Activated naive CD8-positive, alpha-beta T cell treated with anti-CD3 and anti-CD28 coated beads for 36 hours (primary cell): Measurements from ENCODE around the gene PXDN. TPM values are rescaled to one million over a fixed set of nuclear protein-coding genes. Genes with fewer than 3 reads are reported as not detected.
"Not testable (repeated sequence)": the region's sequence is repeated elsewhere in the genome, so short reads cannot be mapped to it uniquely, and the experiment has no call there.

Source experiments
- DNase-seq: peaks from one replicate; pipeline ENCODE4 v3.0.0; 2021
- H3K27ac Mint-ChIP-seq: one replicate; pipeline ENCODE4 v1.8.0; 2022; ENCODE audit warnings: mild to moderate bottlenecking, moderate library complexity, mixed read lengths
- H3K27me3 Mint-ChIP-seq: one replicate; pipeline ENCODE4 v1.8.0; 2022; ENCODE audit warnings: mild to moderate bottlenecking, mixed read lengths
- H3K36me3 Mint-ChIP-seq: one replicate; pipeline ENCODE4 v1.8.0; 2021; ENCODE audit warnings: mild to moderate bottlenecking, mixed read lengths
- H3K4me1 Mint-ChIP-seq: one replicate; pipeline ENCODE4 v1.8.0; 2021; ENCODE audit warnings: mixed read lengths
- H3K4me3 Mint-ChIP-seq: one replicate; pipeline ENCODE4 v1.8.0; 2022; ENCODE audit warnings: mild to moderate bottlenecking, moderate library complexity, mixed read lengths
- H3K9me3 Mint-ChIP-seq: one replicate; pipeline ENCODE4 v1.8.0; 2022; ENCODE audit warnings: mixed read lengths
- total RNA-seq, 2 experiments: library from RNA; stranded (reverse); gene quantifications; one replicate each; pipeline ENCODE4 v1.2.3, GENCODE V29; 2021

Gene PXDN
- total RNA-seq, 2 experiments from 2014 or later = 1.8 to 2.1 TPM

GRCh38 chr2:1742681-1743395 lies 1.5 kb downstream of the PXDN start:
- Mint-ChIP-seq H3K27me3 (peaks cover 56% of the 10 kb centered on the region), H3K4me1 (peaks cover 6% of the 10 kb centered on the region), H3K36me3 (no peaks in the 10 kb centered on the region), H3K27ac (peak overlapping the region; percentile 25), H3K4me3 (peak overlapping the region; percentile 76), H3K9me3 (no peaks in the 10 kb centered on the region)
- DNase-seq = peak; percentile 39

DNA sequence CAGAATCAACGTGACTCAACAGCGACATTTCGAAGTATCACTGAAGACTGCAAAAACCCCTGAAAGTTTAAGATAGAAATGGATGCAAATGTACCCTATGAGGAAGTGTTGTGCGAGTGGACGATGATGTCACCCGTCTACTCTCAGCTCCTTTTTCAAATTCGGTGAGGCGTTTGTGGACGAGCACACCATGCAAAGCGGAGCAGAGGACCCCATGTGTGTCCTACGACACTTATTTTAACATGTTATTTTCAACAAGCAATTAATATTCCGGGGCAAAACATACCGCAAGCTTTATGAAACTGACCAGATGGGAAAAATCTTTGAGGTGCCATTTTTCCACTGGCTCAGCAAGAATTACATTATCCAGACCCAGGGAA lies 2.0 kb downstream of the PXDN start:
- H3K27me3 Mint-ChIP-seq = peaks cover 51% of the 10 kb centered on the region
- peak overlapping the region; percentile 47 for H3K4me3 Mint-ChIP-seq
- H3K27ac Mint-ChIP-seq = no peak overlapping the region
- peaks cover 6% of the 10 kb centered on the region for H3K4me1 Mint-ChIP-seq
- no peaks in the 10 kb centered on the region for H3K9me3 Mint-ChIP-seq
- H3K36me3 Mint-ChIP-seq = no peaks in the 10 kb centered on the region
- DNase-seq = no peak

GRCh38 chr2:1741851-1742250 lies 2.5 kb downstream of the PXDN start:
- Mint-ChIP-seq H3K36me3 (no peaks in the 10 kb centered on the region), H3K27me3 (peaks cover 46% of the 10 kb centered on the region), H3K4me3 (no peak overlapping the region), H3K9me3 (no peaks in the 10 kb centered on the region), H3K27ac (no peak overlapping the region), H3K4me1 (peaks cover 6% of the 10 kb centered on the region)
- no peak for DNase-seq

GRCh38 chr2:1740716-1741589 lies 3.4 kb downstream of the PXDN start:
- peaks cover 37% of the 10 kb centered on the region for H3K27me3 Mint-ChIP-seq
- no peak overlapping the region for H3K4me3 Mint-ChIP-seq
- peaks cover 6% of the 10 kb centered on the region for H3K4me1 Mint-ChIP-seq
- H3K27ac Mint-ChIP-seq = no peak overlapping the region
- no peak for DNase-seq
- no peaks in the 10 kb centered on the region for H3K36me3 Mint-ChIP-seq
- no peaks in the 10 kb centered on the region for H3K9me3 Mint-ChIP-seq

DNA sequence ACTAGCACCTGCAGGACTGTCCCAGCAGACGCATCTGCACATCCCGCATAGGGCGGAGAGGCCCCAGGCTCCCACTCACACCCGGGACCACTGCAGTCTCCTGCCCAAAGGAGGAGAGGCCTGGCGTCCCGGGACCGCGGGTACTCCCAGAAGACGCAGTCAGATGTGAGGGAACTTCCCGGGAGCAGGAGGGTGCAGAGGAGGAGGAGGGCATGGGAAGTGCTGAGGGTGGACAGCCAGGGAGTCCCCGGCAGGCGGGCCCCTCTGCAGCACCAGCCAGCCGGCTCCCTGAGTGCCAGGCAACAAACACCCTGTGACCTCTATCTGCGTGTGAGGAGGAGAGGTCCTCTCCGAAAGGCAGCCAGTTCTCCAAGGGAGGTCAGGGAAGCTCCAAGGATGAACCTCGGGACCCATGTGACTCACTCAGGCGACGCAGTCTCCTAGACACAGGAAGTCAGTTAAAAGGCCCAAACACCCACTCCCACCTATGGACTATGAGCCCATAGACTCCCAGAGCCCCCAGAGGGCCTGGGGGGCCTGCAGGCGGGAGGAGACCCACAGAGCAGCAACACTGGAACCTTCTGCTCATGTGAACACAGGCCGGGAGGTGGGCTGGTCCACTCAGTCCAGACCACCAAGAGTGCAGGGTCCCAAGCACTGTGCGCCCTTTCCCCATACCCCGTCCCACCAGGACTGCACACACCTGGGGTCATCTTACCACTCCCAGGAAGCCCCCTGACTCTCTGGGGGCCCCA lies 4.2 kb downstream of the PXDN start:
- Mint-ChIP-seq H3K36me3 (no peaks in the 10 kb centered on the region), H3K9me3 (no peaks in the 10 kb centered on the region), H3K4me3 (no peak overlapping the region), H3K4me1 (peaks cover 6% of the 10 kb centered on the region), H3K27ac (no peak overlapping the region), H3K27me3 (peaks cover 29% of the 10 kb centered on the region)
- DNase-seq = no peak

DNA sequence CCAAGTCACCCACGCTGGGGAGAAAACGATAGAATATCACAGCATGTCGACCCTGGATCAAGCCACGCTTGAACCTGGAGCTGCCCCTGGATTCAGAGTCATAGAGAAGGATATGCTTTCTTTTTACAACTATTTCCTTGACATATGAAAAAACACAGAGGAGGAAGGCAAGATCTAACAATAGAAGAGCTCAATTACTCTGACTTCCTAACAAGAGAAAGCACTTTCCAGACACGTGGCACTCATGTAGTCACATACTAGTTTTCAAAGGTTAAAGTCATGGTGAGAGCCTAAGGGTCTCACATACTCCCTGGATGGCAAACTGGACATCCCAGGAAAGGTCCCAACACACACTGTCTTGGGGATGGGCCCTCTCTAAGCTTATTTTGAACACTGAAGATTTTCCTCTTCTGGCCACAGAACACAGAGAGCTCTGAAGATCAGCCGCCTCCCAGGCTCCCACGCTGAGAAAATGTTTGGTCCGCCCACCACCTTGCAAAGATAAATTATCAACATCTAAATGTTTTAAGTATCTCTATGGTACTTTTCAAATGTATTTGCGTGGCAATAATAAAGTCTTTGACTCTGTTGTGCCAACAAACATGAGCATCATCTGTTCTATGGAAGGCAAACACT lies 4.9 kb downstream of the PXDN start:
- Mint-ChIP-seq H3K4me3 (no peak overlapping the region), H3K27ac (no peak overlapping the region), H3K4me1 (peaks cover 4% of the 10 kb centered on the region), H3K27me3 (peaks cover 23% of the 10 kb centered on the region), H3K9me3 (no peaks in the 10 kb centered on the region), H3K36me3 (no peaks in the 10 kb centered on the region)
- DNase-seq = no peak

DNA sequence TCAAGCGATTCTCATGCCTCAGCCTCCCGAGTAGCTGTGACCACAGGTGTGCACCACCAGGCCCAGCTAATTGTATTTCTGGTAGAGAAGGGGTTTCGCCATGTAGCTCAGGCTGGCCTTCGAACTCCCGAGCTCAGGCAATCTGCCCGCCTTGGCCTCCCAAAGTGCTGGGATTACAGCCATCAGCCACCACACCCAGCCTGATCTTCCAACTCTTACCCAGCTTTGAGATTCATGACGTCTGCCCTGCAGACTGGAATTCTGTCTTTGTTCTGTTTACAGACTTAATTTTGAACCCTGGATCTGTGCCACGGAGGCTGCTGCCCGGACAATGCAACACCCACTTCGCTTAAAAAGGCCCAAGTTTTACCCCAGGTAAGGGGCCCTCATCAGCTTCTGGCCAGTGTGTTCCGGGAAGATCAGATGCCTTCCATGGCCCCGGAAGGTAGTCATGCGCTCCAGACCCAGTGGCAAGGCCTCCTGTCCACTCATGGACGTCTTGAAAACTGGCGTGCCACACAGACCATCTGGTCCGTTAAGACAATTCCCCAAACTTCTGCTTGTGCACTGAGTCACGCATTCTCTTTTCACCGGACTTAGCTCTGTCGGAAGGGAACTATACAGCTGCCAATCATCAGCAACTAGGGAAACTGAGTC lies 5.5 kb downstream of the PXDN start:
- Mint-ChIP-seq H3K9me3 (no peaks in the 10 kb centered on the region), H3K4me1 (peaks cover 4% of the 10 kb centered on the region), H3K27me3 (peaks cover 23% of the 10 kb centered on the region), H3K36me3 (no peaks in the 10 kb centered on the region), H3K4me3 (no peak overlapping the region), H3K27ac (no peak overlapping the region)
- no peak for DNase-seq

GRCh38 chr2:1738163-1738562 lies 6.2 kb downstream of the PXDN start:
- Mint-ChIP-seq H3K4me1 (peaks cover 4% of the 10 kb centered on the region), H3K27me3 (peaks cover 23% of the 10 kb centered on the region), H3K27ac (no peak overlapping the region), H3K9me3 (no peaks in the 10 kb centered on the region), H3K4me3 (no peak overlapping the region), H3K36me3 (no peaks in the 10 kb centered on the region)
- no peak for DNase-seq

- no peaks in the 10 kb centered on the region for H3K36me3 Mint-ChIP-seq
- H3K4me3 Mint-ChIP-seq = no peak overlapping the region
- H3K27ac Mint-ChIP-seq = no peak overlapping the region
- no peaks in the 10 kb centered on the region for H3K9me3 Mint-ChIP-seq
- H3K4me1 Mint-ChIP-seq = no peaks in the 10 kb centered on the region
- no peak for DNase-seq
- peaks cover 12% of the 10 kb centered on the region for H3K27me3 Mint-ChIP-seq
These were observed 7.3 kb downstream of the PXDN start for GRCh38 chr2:1736997-1737480.

GRCh38 chr2:1736045-1736444 lies 8.3 kb downstream of the PXDN start:
- no peak for DNase-seq
- Mint-ChIP-seq H3K27ac (no peak overlapping the region), H3K4me1 (no peaks in the 10 kb centered on the region), H3K27me3 (peaks cover 4% of the 10 kb centered on the region), H3K36me3 (no peaks in the 10 kb centered on the region), H3K9me3 (no peaks in the 10 kb centered on the region), H3K4me3 (no peak overlapping the region)

- H3K4me3 Mint-ChIP-seq, H3K27me3 Mint-ChIP-seq, DNase-seq, H3K27ac Mint-ChIP-seq, H3K36me3 Mint-ChIP-seq, H3K4me1 Mint-ChIP-seq, H3K9me3 Mint-ChIP-seq: not testable (repeated sequence)
These were observed 11.0 kb downstream of the PXDN start for GRCh38 chr2:1733298-1733697.

- no peak overlapping the region for H3K27ac Mint-ChIP-seq
- no peaks in the 10 kb centered on the region for H3K9me3 Mint-ChIP-seq
- no peak overlapping the region for H3K4me3 Mint-ChIP-seq
- H3K4me1 Mint-ChIP-seq = no peaks in the 10 kb centered on the region
- DNase-seq = no peak
- no peaks in the 10 kb centered on the region for H3K36me3 Mint-ChIP-seq
- H3K27me3 Mint-ChIP-seq = no peaks in the 10 kb centered on the region
These were observed 12.1 kb downstream of the PXDN start for GRCh38 chr2:1731963-1732768.

DNA sequence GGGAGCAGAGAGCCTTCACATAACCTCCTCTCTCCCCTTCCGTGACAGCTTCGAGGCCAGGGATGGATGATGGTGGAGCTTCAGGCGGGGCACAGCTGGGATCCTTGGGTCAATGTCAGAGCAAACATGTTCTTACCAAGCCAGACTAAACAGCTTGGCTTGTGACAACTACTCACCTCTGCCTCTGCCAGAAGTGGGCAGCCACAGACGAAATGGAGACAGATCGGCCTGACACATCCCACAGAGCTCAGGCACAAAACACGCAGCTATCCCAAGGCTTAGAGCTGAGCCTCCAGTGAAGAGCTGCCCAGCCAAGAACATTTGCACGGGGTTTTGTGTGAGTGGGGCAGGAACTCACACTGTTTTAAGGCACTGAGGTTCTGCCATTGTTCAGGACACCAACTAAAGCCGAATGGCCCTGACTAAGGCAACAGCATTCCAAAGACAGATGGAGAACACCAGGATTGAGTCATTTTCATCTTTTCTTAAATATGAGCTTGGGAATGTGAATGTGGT lies 12.8 kb downstream of the PXDN start:
- no peak for DNase-seq
- Mint-ChIP-seq H3K9me3 (no peaks in the 10 kb centered on the region), H3K36me3 (no peaks in the 10 kb centered on the region), H3K27me3 (no peaks in the 10 kb centered on the region), H3K4me3 (no peak overlapping the region), H3K4me1 (no peaks in the 10 kb centered on the region), H3K27ac (no peak overlapping the region)
